ENCODE data around the gene BBS9. TPM values are rescaled to one million over a fixed set of nuclear protein-coding genes. Genes with fewer than 3 reads are reported as not detected.
A peak's percentile ranks its signal among the peaks of the same experiment; 100 is the strongest.

BBS9 gene
- total and polyA plus RNA-seq, 2 of the 4 experiments (the other 2 are of a cell fraction) = 7.9 to 9.5 TPM

DNA sequence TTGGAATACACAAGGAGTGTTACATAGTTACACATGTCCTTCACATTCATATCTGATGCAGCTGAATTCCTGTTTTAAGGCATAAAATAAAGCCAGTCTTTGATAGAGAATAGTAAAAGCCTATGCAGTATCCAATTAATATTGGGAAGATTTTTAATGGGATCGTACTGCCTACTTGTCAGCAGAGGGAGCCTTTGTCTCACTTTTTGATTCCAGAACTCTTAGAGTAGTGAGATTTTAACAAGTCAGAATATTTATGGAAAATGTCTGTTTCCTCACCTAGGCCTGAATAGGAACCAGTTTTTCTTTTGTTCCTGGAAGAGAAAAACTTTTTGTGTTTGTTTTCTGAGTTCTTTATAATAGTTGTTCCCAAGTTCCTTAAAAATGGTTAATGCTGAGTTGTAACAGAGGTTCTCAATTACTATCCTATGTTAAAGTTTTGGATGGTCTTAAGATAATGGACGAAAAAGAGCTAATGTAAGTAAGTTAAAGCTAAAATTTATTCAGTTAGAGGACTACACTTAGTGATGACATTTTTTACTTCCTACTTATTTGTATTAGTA is 114.0 kb downstream of the BBS9 start:
- peak; percentile 70 for DNase-seq
- dilution Hi-C loops (cut with HindIII; ENCODE audit: low sequenced_read_pairs, unreplicated experiment) (no loop called here), intact Hi-C loops (cut with micrococcal nuclease) (loop anchor here (2.0 to 10.0 kb wide), 9 partner anchors 56 to 1081 kb away; no protein-coding TSS in a partner anchor), in situ Hi-C loops (cut with MboI; ENCODE audit: low sequenced_read_pairs) (loop anchor here (25.0 kb wide), 1 partner anchor 919 kb away; no protein-coding TSS in a partner anchor)
- Histone ChIP-seq H4K20me1 (ENCODE audit: insufficient read depth, low read length) (no peaks in the 10 kb centered on the region), H4K5ac (ENCODE audit: low read depth, low read length) (no peak overlapping the region), H3K79me1 (ENCODE audit: low read depth in 1 of 2, low read length in 2 of 2) (no peaks in the 10 kb centered on the region), H2AK5ac (ENCODE audit: low read depth, low read length) (no peak overlapping the region), H2BK20ac (ENCODE audit: low read depth, low read length) (no peak overlapping the region), H3K4ac (ENCODE audit: low read depth, low read length) (no peak overlapping the region), H3K9me3 (ENCODE audit: control insufficient read depth, insufficient read depth, low read length) (no peaks in the 10 kb centered on the region), H3K4me3 (ENCODE audit: insufficient read depth, low read depth, low read length) (no peak overlapping the region), H3K27me3 (ENCODE audit: control insufficient read depth, insufficient read depth, low read length) (no peaks in the 10 kb centered on the region), H2AK9ac (replicated peaks; ENCODE audit: low read depth, low read length, poor library complexity) (no peak overlapping the region), H4K8ac (ENCODE audit: low read depth in 2 of 2, low read length in 2 of 2) (no peak overlapping the region), H3K4me1 (ENCODE audit: control insufficient read depth, insufficient read depth, low read length) (no peaks in the 10 kb centered on the region), H3K14ac (replicated peaks; ENCODE audit: low read depth, low read length) (no peak overlapping the region), H4K91ac (ENCODE audit: insufficient read depth, low read depth, low read length) (no peak overlapping the region), H2AFZ (replicated peaks; ENCODE audit: low read length, poor library complexity) (no peak overlapping the region), H3K36me3 (ENCODE audit: control insufficient read depth, insufficient read depth, low read length) (no peaks in the 10 kb centered on the region), H3K18ac (ENCODE audit: low read depth, low read length) (no peak overlapping the region), H3K9ac (ENCODE audit: low read depth, low read length) (no peak overlapping the region), H3K9me1 (ENCODE audit: insufficient read depth, low read length) (no peaks in the 10 kb centered on the region), H3K27ac (ENCODE audit: insufficient read depth, low read length) (no peak overlapping the region), H3K4me2 (ENCODE audit: low read depth, low read length) (no peak overlapping the region), H3K23ac (ENCODE audit: low read depth, low read length) (no peak overlapping the region), H2BK5ac (ENCODE audit: low read depth, low read length, poor library complexity, severe bottlenecking) (no peak overlapping the region), H2BK15ac (ENCODE audit: low read depth, low read length) (no peak overlapping the region), H2BK120ac (ENCODE audit: low read depth, low read length) (no peak overlapping the region), H3K56ac (ENCODE audit: extremely low read depth, insufficient read depth, low read length) (no peak overlapping the region)
- CTCF ChIA-PET = interaction anchor here (0.6 to 1.2 kb wide), 6 partner anchors 10 to 743 kb away, joined by 3 to 6 read pairs (median 3); no protein-coding TSS in a partner anchor
- TF ChIP-seq RAD21 (IDR thresholded peaks at IDR 0.05; ENCODE audit: low read length) = peak; percentile 88
- TF ChIP-seq, protein P1, sequence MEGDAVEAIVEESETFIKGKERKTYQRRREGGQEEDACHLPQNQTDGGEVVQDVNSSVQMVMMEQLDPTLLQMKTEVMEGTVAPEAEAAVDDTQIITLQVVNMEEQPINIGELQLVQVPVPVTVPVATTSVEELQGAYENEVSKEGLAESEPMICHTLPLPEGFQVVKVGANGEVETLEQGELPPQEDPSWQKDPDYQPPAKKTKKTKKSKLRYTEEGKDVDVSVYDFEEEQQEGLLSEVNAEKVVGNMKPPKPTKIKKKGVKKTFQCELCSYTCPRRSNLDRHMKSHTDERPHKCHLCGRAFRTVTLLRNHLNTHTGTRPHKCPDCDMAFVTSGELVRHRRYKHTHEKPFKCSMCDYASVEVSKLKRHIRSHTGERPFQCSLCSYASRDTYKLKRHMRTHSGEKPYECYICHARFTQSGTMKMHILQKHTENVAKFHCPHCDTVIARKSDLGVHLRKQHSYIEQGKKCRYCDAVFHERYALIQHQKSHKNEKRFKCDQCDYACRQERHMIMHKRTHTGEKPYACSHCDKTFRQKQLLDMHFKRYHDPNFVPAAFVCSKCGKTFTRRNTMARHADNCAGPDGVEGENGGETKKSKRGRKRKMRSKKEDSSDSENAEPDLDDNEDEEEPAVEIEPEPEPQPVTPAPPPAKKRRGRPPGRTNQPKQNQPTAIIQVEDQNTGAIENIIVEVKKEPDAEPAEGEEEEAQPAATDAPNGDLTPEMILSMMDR (conservative IDR thresholded peaks at IDR 0.05; ENCODE audit: low read depth, low read length) = peak; percentile 85
- peak; percentile 80 for TF ChIP-seq SMC3 (IDR thresholded peaks at IDR 0.05; ENCODE audit: low read depth, low read length)
- TF ChIP-seq NFE2L2 (IDR thresholded peaks at IDR 0.05; ENCODE audit: low read depth, low read length) = no peak
- no CpG with 5 or more reads among the region's 2 CpGs for WGBS, 2 experiments (ENCODE audit: extremely low coverage in 2 of 2, insufficient read length in 1 of 2)
- POLR2A ChIA-PET (ENCODE audit: unreplicated experiment) = no interaction called here
- peak; percentile 93 for ATAC-seq (ENCODE audit: low read depth)
- BruUV-seq (replicated peaks) = no TSS peak
